NCI-H2107 treated with DMSO at 0.1 percent for 48 hours (cell line): Measurements from ENCODE around the gene LCN6.
"Not testable (repeated sequence)": the region's sequence is repeated elsewhere in the genome, so short reads cannot be mapped to it uniquely, and the experiment has no call there.

Experiments
- DNase-seq: peaks from one replicate; lab custom pipeline; 2025; ENCODE audit not compliant: unreplicated experiment; lab: John Stamatoyannopoulos, UW

The LCN6 gene, protein sequence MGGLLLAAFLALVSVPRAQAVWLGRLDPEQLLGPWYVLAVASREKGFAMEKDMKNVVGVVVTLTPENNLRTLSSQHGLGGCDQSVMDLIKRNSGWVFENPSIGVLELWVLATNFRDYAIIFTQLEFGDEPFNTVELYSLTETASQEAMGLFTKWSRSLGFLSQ

GRCh38 chr9:136748201-136748600 lies at the start of gene LCN6:
TSS of gene LCN6 (minus strand) at chr9:136748525. CDS start at chr9:136748483, 42 bp downstream.
- no peak for DNase-seq

GRCh38 chr9:136796775-136797347 lies 48.5 kb upstream of the LCN6 start:
- not testable (repeated sequence) for DNase-seq

GRCh38 chr9:136796238-136796774 lies 48.0 kb upstream of the LCN6 start, which contains the start of gene CCDC183:
TSS of gene CCDC183 (plus strand) at chr9:136796338. CDS start at chr9:136796398, 60 bp downstream.
- no peak for DNase-seq

GRCh38 chr9:136795000-136795348 lies 46.6 kb upstream of the LCN6 start:
- DNase-seq = no peak

GRCh38 chr9:136794281-136794999 lies 46.1 kb upstream of the LCN6 start:
- no peak for DNase-seq

GRCh38 chr9:136793086-136793946 lies 45.0 kb upstream of the LCN6 start:
- no peak for DNase-seq

DNA sequence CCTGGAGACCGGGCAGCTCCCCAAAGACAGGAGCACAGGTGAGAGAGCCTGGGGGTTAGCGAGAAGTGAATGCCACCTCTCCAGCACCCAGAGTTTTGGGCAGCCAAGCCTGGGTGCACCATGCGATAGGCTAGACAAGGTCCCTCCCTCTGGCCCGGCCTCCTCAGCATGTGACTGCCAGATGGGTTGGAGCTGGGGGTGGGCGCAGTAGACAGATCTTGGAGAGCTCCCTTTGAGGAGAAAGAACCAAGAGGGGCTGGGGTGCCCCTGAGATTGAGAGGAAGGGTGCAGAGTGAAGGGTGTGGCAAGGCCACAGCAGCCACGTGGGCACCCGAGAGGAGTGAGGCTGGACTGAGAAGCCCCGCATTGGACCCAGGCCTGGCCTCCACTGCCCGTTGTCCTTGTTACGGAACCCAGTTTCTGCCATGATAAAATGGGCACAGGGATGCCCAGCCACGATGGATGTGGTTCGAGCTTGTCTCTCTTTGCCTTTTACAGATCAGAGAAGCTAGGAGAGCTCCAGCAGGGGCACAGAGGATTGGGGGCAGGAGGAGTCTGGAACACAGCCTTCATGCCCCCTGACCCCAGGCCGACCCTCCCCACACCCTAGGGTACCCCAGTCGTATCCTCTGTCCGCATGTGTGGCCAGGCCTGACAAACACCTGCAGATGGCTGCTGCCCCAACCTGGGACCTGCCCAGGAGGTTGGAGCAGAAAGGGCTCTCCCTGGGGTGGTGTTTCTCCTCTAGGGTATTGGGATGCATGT lies 44.2 kb upstream of the LCN6 start:
- DNase-seq = no peak

DNA sequence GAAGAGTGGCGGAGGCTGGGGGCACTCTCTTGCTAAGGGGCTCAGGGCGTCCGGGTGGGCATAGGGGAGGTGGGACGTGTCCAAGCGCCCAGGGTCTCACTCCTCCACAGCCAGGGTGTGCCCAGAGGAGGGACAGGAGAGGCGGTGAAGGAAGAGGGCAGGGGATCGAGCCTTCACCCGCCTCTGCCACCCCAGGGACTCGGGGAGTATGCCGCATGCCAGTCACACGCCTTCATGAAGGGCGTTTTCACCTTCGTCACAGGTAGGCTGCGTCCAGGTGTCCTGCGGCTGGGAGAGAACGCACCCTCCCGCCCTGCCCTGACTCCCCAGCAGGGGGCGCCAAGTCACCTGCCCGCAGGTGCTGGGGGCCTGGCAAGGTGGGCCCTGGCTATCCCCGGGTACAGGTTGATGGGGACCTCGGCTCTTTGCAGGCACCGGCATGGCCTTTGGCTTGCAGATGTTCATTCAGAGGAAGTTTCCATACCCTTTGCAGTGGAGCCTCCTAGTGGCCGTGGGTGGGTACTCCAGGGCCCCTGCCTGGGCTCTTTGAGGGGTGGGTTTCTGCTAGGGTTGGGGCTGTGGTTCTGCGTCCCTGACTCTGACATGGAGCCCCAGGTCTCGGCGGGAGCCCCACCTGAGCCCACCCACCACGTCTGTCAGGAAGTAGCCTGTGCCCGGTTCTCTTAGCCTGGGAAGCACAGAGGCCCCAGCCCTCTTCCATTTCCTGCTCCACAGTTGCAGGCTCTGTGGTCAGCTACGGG lies 43.4 kb upstream of the LCN6 start:
- peak; percentile 48 for DNase-seq

DNA sequence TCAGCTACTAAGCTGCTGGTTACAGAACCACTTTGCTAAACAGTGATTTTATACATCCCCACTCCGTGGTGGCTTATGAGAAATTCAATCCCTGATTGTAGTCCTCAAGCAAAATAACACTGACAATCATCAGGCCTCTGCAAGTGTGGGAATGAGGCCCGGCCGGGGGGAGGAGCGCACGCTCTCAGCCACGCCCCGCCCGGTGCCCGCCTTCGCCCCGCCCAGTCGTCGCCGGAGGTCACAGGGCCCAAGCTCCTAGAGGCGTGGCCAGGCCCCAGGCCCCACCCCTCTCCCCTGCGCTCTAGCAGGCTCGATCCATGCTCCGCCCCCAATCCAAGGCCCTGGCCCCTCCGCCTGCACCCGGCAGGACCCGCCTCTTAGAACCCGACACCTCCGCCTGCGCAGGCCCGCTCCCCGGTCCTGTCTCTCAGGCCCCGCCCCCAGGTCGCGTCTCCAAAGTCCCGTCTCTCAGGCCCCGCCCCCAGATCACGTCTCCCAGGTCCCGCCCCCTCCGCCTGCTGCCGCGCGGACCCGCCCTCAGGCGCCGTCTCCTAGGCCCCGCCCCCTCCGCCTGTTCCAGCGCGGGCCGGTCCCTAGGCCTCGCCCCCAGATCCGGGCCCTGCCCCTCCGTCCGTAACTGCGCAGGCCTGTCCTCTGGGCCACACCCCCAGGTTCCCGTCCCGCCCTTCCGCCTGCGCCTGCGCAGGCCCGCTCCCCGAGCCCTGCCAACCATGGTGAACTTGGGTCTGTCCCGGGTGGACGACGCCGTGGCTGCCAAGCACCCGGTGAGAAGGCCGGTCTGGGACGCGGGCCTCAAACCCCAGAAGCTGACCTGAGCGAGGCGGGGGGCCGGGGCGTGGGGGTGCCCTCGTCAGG lies 42.6 kb upstream of the LCN6 start, which contains the start of gene TMEM141:
Gene TMEM141, plus strand, starts transcription at position 705 of the 876 bp plus-strand sequence. Its CDS starts 27 bp downstream, at position 732.
- DNase-seq = peak; percentile 98

DNA sequence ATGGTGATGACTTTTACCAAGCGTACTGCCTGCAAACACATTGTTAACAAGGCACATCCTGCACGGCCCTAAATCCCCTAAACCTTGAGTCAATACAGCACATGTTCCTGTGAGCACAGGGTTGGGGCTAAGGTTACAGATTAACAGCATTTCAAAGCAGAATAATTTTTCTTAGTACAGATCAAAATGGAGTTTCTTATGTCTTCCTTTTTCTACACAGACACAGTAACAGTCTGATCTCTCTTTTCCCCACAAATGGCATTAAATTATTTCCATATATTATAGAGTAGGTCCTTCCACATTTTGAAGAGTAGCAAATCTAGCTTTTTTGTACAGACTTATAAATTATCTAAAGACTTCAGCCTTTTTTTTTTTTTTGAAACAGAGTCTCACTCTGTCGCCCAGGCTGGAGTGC lies 41.2 kb upstream of the LCN6 start:
- no peak for DNase-seq

- not testable (repeated sequence) for DNase-seq
These were observed 40.6 kb upstream of the LCN6 start for GRCh38 chr9:136788644-136789522.

GRCh38 chr9:136787690-136788400 lies 39.5 kb upstream of the LCN6 start:
- peak; percentile 78 for DNase-seq

DNA sequence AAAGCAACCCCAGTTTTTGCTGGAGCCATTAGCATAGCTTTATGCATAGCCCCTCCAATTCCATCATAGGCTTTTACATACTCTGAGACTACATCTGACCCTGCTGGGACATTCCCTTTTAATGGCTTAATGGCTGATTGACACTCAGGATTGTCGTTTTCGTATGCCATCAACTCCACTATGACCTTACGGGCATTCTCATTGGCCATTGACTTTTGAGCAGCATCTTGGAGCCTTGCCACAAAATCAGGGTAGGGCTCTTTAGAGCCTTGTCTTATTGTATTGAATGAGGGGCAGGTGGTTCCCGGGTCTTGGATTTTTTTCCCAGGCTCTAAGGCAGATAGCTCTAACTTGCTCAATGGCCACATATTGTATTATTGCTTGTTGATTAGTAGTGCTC lies 38.7 kb upstream of the LCN6 start:
- DNase-seq = not testable (repeated sequence)

GRCh38 chr9:136786451-136786850 lies 38.1 kb upstream of the LCN6 start:
- DNase-seq = no peak

DNA sequence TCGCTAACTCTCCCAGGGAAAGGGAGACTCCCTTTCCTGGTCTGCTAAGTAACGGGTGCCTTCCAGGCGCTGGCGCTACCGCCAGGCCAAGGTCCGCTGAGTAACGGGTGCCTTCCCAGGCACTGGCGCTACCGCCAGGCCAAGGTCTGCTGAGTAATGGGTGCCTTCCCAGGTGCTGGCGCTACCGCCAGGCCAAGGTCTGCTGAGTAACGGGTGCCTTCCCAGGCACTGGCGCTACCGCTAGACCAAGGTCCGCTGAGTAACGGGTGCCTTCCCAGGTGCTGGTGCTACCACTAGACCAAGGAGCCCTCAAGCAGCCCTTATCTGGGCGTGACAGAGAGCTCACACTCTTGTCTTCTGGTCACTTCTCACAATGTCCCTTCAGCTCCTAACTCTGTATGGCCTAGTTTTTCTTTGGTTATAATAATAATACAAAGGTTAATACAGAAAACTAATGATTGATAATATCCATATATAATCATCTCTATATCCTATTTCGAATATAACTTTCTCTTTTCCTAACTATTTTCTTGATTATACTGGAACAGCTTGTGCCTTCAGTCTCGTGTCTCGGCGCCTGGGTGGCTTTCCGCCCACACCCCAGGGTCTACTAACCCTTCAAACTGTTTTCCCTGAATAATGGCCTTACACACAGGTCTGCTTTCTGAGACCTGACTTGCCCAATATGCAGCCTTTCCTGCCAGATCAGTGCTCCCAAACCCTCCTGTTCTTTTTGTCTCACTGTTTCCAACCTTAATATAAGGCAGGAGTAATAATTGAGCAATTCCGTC lies 37.4 kb upstream of the LCN6 start:
- not testable (repeated sequence) for DNase-seq

DNA sequence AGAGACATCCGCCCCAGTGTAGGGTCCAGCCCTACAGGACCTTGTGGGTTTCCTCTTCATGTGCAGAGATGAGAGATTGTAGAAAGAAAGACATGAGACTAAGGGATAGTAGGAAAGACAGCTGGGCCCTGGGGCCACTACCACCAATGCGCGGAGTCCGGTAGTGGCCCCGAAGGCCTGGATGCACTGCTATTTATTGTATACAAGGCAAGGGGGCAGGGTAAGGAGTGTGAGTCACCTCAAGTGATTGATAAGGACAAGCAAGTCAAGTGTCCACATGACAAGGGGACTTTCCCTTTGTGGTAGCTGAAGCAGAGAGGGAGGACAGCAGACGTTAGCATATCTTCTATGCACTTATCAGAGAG lies 36.7 kb upstream of the LCN6 start:
- DNase-seq = no peak
